Parathyroid adenoma (tissue), 2 donors: ENCODE results near the gene RAMACL.

Experiments
- H2AFZ ChIP-seq: fragments of 300-600 bp; sonication (generic); one replicate; pipeline ENCODE4 v1.7.0; 2017; ENCODE audit warnings: antibody characterized with exemption, mild to moderate bottlenecking
- H3K27ac ChIP-seq: fragments of 300-600 bp; sonication (generic); one replicate; pipeline ENCODE4 v1.7.0; 2017
- H3K27me3 ChIP-seq: fragments of 300-600 bp; sonication (generic); one replicate; pipeline ENCODE4 v1.7.0; 2017; ENCODE audit warnings: low read length; ENCODE audit not compliant: control insufficient read depth, insufficient read depth
- H3K36me3 ChIP-seq: fragments of 300-600 bp; sonication (generic); one replicate; pipeline ENCODE4 v1.7.0; 2017; ENCODE audit warnings: low read length; ENCODE audit not compliant: control insufficient read depth, insufficient read depth
- H3K4me1 ChIP-seq: fragments of 300-600 bp; sonication (generic); one replicate; pipeline ENCODE4 v1.7.0; 2017; ENCODE audit warnings: control low read depth
- H3K4me2 ChIP-seq: fragments of 300-600 bp; sonication (generic); one replicate; pipeline ENCODE4 v1.7.0; 2017; ENCODE audit warnings: low read length
- H3K4me3 ChIP-seq: fragments of 300-600 bp; sonication (generic); one replicate; pipeline ENCODE4 v1.7.0; 2017; ENCODE audit warnings: low read depth, low read length
- H3K79me2 ChIP-seq: fragments of 300-600 bp; sonication (generic); one replicate; pipeline ENCODE4 v1.7.0; 2017; ENCODE audit warnings: control low read depth
- H3K9ac ChIP-seq: fragments of 300-600 bp; sonication (generic); one replicate; pipeline ENCODE4 v1.7.0; 2017; ENCODE audit warnings: mild to moderate bottlenecking
- H3K9me3 ChIP-seq: fragments of 300-600 bp; sonication (generic); one replicate; pipeline ENCODE4 v1.7.0; 2017; ENCODE audit warnings: low read length; ENCODE audit not compliant: control insufficient read depth
- TF ChIP-seq, protein P1 (sequence below): fragments of 300-600 bp; sonication (generic); IDR thresholded peaks from one replicate; pipeline ENCODE4 v1.7.0; 2017; ENCODE audit warnings: antibody characterized with exemption, mild to moderate bottlenecking
- donor health status: primary hyperparathyroidism.

The RAMACL gene

DNA sequence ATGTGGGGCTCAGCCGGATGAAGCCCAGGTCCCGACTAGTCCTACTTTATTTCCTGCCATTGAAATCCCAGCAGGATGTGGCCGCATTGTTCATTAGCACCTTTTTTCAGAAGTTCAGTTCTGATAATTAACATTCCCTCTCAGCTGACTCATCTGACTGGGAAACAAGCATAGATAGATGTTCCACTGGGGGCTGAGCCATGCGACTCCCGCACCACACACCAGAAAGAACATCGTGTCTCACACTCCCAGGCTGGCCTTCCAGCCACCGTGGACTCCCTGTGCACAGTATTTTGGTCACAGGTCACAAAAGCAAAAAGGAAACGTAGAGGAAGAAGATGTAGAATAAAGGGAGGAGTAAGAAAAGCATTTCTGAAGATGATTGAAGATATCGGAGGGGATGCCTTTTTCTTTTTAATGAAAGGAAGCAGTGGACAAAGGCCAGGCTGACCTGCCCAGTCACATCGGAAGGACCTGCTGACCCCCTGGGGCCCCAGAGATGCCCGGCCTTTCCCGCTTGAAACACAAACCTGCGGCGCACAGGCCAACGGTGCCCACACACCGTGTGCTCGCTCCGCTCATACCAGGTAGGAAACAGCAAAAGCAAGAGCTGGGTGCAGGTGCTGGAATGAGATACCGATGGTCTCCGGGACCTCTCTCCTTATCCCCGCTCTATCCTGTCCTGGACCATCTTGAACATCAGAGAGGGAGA lies 28.7 kb upstream of the RAMACL start:
- Histone ChIP-seq H3K9ac (no peak overlapping the region), H3K27ac (peak overlapping the region; percentile 95)

GRCh38 chr6:166614589-166614988 lies 28.1 kb upstream of the RAMACL start:
- Histone ChIP-seq H2AFZ (peak overlapping the region; percentile 67), H3K4me2 (peak overlapping the region; percentile 5), H3K9me3 (no peaks in the 10 kb centered on the region), H3K4me3 (no peak overlapping the region), H3K27ac (peak overlapping the region; percentile 95), H3K79me2 (peaks cover 52% of the 10 kb centered on the region), H3K4me1 (peaks cover 70% of the 10 kb centered on the region), H3K9ac (no peak overlapping the region), H3K36me3 (no peaks in the 10 kb centered on the region), H3K27me3 (no peaks in the 10 kb centered on the region)
- TF ChIP-seq, protein P1, sequence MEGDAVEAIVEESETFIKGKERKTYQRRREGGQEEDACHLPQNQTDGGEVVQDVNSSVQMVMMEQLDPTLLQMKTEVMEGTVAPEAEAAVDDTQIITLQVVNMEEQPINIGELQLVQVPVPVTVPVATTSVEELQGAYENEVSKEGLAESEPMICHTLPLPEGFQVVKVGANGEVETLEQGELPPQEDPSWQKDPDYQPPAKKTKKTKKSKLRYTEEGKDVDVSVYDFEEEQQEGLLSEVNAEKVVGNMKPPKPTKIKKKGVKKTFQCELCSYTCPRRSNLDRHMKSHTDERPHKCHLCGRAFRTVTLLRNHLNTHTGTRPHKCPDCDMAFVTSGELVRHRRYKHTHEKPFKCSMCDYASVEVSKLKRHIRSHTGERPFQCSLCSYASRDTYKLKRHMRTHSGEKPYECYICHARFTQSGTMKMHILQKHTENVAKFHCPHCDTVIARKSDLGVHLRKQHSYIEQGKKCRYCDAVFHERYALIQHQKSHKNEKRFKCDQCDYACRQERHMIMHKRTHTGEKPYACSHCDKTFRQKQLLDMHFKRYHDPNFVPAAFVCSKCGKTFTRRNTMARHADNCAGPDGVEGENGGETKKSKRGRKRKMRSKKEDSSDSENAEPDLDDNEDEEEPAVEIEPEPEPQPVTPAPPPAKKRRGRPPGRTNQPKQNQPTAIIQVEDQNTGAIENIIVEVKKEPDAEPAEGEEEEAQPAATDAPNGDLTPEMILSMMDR, result peak; percentile 11

More for the DNA sequence above, 28.7 kb upstream of the RAMACL start:
- Histone ChIP-seq H3K79me2 (peaks cover 58% of the 10 kb centered on the region), H3K4me2 (no peak overlapping the region), H3K4me1 (peaks cover 72% of the 10 kb centered on the region), H3K9me3 (no peaks in the 10 kb centered on the region), H3K36me3 (no peaks in the 10 kb centered on the region), H3K4me3 (no peak overlapping the region), H2AFZ (no peak overlapping the region), H3K27me3 (no peaks in the 10 kb centered on the region)
- TF ChIP-seq, protein P1, result no peak

DNA sequence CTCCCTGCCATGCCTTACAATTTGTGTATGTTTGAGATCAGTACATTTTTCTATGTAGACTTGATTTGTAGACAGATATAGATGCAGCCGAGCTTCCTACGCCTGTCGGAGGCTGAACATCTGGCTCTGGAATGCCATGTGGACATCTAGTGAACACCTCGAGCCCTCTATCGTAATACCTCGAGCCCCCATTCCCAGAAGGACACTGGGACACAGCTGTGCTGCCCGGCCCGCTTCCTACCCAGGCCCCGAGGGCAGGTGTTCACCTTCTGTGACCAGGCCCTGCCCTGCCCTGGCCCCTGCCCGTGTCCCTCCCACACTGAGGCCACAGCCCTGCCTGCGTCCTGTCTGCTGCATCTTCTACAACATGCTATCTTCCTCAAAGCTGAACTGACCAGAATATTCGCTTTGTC lies 27.7 kb upstream of the RAMACL start:
- TF ChIP-seq, protein P1, result no peak
- peak overlapping the region; percentile 5 for H3K4me2 ChIP-seq
- no peak overlapping the region for H3K9ac ChIP-seq
- H3K4me1 ChIP-seq, result peaks cover 66% of the 10 kb centered on the region
- H2AFZ ChIP-seq, result peak overlapping the region; percentile 67
- no peaks in the 10 kb centered on the region for H3K9me3 ChIP-seq
- H3K27ac ChIP-seq, result peak overlapping the region; percentile 95
- H3K79me2 ChIP-seq, result peaks cover 49% of the 10 kb centered on the region
- H3K36me3 ChIP-seq, result no peaks in the 10 kb centered on the region
- no peaks in the 10 kb centered on the region for H3K27me3 ChIP-seq
- H3K4me3 ChIP-seq, result no peak overlapping the region

DNA sequence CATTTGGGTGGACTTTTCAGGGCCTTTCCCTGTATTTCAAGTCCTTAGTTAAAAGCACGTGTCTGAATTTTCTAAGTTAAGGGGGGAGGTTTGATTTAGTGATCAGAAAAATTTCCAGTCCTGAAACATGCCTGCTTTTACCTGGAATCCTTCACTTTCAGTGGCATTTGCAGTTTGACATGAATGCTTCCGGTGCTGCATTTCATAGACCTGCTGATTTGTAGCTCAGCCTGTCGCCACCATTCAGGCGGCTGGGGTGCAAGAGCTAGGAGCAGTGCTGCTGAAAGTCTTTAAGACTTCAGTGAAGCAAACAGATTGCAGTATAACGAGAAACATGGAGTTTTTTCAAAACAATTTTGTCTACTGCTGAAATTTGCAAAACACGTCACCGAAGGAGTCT lies 26.5 kb upstream of the RAMACL start:
- H3K36me3 ChIP-seq, result no peaks in the 10 kb centered on the region
- no peak overlapping the region for H3K4me3 ChIP-seq
- no peak overlapping the region for H3K9ac ChIP-seq
- H3K79me2 ChIP-seq, result peaks cover 43% of the 10 kb centered on the region
- H3K27me3 ChIP-seq, result no peaks in the 10 kb centered on the region
- no peaks in the 10 kb centered on the region for H3K9me3 ChIP-seq
- peak overlapping the region; percentile 5 for H3K4me2 ChIP-seq
- TF ChIP-seq, protein P1, result no peak
- peaks cover 60% of the 10 kb centered on the region for H3K4me1 ChIP-seq
- H2AFZ ChIP-seq, result peak overlapping the region; percentile 33
- H3K27ac ChIP-seq, result peak overlapping the region; percentile 95

DNA sequence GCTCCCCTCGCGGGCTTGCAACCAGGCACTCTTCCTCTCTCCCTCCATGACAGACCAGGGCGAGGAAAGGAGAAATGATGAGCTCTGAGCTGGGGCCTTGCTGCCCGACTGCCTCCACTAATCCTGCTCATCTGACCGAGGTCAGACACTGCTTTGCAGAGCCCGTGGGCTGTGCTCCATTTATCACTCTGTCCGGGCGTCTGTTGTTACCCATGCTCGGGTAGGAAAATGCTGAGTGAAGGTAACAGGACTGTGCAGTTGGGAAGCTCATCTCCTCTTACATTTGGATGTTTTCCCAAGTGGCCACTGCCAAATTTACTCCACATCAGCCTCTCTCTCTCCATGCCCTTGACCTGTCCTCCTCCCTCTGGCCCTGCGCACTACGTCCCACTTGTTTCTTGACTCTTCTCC lies 26.0 kb upstream of the RAMACL start:
- H3K27ac ChIP-seq, result peak overlapping the region; percentile 95
- peak overlapping the region; percentile 33 for H2AFZ ChIP-seq
- TF ChIP-seq, protein P1, result no peak

More for the DNA sequence above, 26.0 kb upstream of the RAMACL start:
- H3K36me3 ChIP-seq, result no peaks in the 10 kb centered on the region
- H3K79me2 ChIP-seq, result peaks cover 42% of the 10 kb centered on the region
- no peaks in the 10 kb centered on the region for H3K9me3 ChIP-seq
- peak overlapping the region; percentile 42 for H3K4me2 ChIP-seq
- H3K9ac ChIP-seq, result no peak overlapping the region
- H3K4me1 ChIP-seq, result peaks cover 56% of the 10 kb centered on the region
- no peaks in the 10 kb centered on the region for H3K27me3 ChIP-seq
- no peak overlapping the region for H3K4me3 ChIP-seq
